Trophoblast cell (in vitro differentiated cells and primary cell): ENCODE measurements around the gene RAD51B.
A peak's percentile ranks its signal among the peaks of the same experiment; 100 is the strongest.

Source experiments
- DNase-seq, 2 donors: peaks; one replicate each; pipeline ENCODE4 v3.0.0-alpha.2; 2016
- H2AFZ ChIP-seq: 2 replicates; pipeline ENCODE4 v1.6.1; 2013; ENCODE audit warnings: low read length, moderate library complexity, mild to moderate bottlenecking; ENCODE audit not compliant: insufficient read depth, poor library complexity
- H2AK5ac ChIP-seq: 2 replicates; pipeline ENCODE4 v1.6.1; 2013; ENCODE audit warnings: mild to moderate bottlenecking, low read length
- H2BK120ac ChIP-seq: 2 replicates; pipeline ENCODE4 v1.6.1; 2013; ENCODE audit warnings: low read length, mild to moderate bottlenecking, moderate library complexity; ENCODE audit not compliant: insufficient read depth, poor library complexity
- H2BK12ac ChIP-seq: 2 replicates; pipeline ENCODE4 v1.6.1; 2013; ENCODE audit warnings: mild to moderate bottlenecking, low read length, moderate library complexity
- H2BK5ac ChIP-seq: 2 replicates; pipeline ENCODE4 v1.6.1; 2013; ENCODE audit warnings: low read length, low read depth, moderate library complexity, mild to moderate bottlenecking; ENCODE audit not compliant: poor library complexity
- H3K14ac ChIP-seq: 2 replicates; pipeline ENCODE4 v1.6.1; 2013; ENCODE audit warnings: mild to moderate bottlenecking, low read length
- H3K18ac ChIP-seq: 2 replicates; pipeline ENCODE4 v1.6.1; 2013; ENCODE audit warnings: mild to moderate bottlenecking, low read length
- H3K23ac ChIP-seq: 2 replicates; pipeline ENCODE4 v1.6.1; 2013; ENCODE audit warnings: low read length
- H3K27ac ChIP-seq: 2 replicates; pipeline ENCODE4 v1.5.1; 2013; ENCODE audit warnings: low read depth, mild to moderate bottlenecking, inconsistent platforms, low read length, moderate library complexity
- H3K27me3 ChIP-seq: 2 replicates; pipeline ENCODE4 v1.6.1; 2013; ENCODE audit warnings: inconsistent platforms, mild to moderate bottlenecking, low read length, moderate library complexity; ENCODE audit not compliant: insufficient read depth
- H3K36me3 ChIP-seq, 2 experiments: 1 replicate in 1 of 2; 2 replicates in 1 of 2; pipeline ENCODE4 v1.6.1; 2013; ENCODE audit warnings: low read length in 2 of 2, mild to moderate bottlenecking in 2 of 2, moderate library complexity in 1 of 2; ENCODE audit not compliant: insufficient read depth in 2 of 2, control insufficient read depth in 1 of 2
- H3K4ac ChIP-seq: 2 replicates; pipeline ENCODE4 v1.6.1; 2013; ENCODE audit warnings: low read depth, mild to moderate bottlenecking, low read length, moderate library complexity
- H3K4me1 ChIP-seq, 2 experiments: 1 replicate in 1 of 2; 2 replicates in 1 of 2; pipeline ENCODE4 v1.6.1; 2013; ENCODE audit warnings: low read length in 2 of 2, mild to moderate bottlenecking in 2 of 2, moderate library complexity in 1 of 2; ENCODE audit not compliant: insufficient read depth in 2 of 2, control insufficient read depth in 1 of 2
- H3K4me2 ChIP-seq: 2 replicates; pipeline ENCODE4 v1.6.1; 2013; ENCODE audit warnings: inconsistent platforms, mild to moderate bottlenecking, low read length, moderate library complexity
- H3K4me3 ChIP-seq: 2 replicates; pipeline ENCODE4 v1.5.1; 2013; ENCODE audit warnings: mild to moderate bottlenecking, low read depth, low read length, inconsistent platforms
- H3K79me1 ChIP-seq: one replicate; pipeline ENCODE4 v1.6.1; 2013; ENCODE audit warnings: low read length
- H3K79me2 ChIP-seq: 2 replicates; pipeline ENCODE4 v1.6.1; 2013; ENCODE audit warnings: low read length, mild to moderate bottlenecking; ENCODE audit not compliant: control insufficient read depth, insufficient read depth, poor library complexity
- H3K9ac ChIP-seq: 2 replicates; pipeline ENCODE4 v1.6.1; 2013; ENCODE audit warnings: mild to moderate bottlenecking, low read length
- H3K9me3 ChIP-seq: 2 replicates; pipeline ENCODE4 v1.6.1; 2013; ENCODE audit warnings: low read depth, mild to moderate bottlenecking, control low read depth, inconsistent platforms, low read length; ENCODE audit not compliant: insufficient read depth
- H4K12ac ChIP-seq: 2 replicates; pipeline ENCODE4 v1.6.1; 2013; ENCODE audit warnings: low read depth, mild to moderate bottlenecking, low read length, moderate library complexity
- H4K8ac ChIP-seq: 2 replicates; pipeline ENCODE4 v1.6.1; 2013; ENCODE audit warnings: low read depth, mild to moderate bottlenecking, low read length, moderate library complexity
- H4K91ac ChIP-seq: one replicate; pipeline ENCODE4 v1.6.1; 2013; ENCODE audit warnings: low read depth, mild to moderate bottlenecking, low read length, moderate library complexity
- WGBS: extraction: QIAGEN DNeasy Blood & Tissue Kit; methylation state at CpG from one replicate; pipeline ENCODE4 v1.1.7; 2013; ENCODE audit warnings: missing lambda C conversion rate; ENCODE audit not compliant: insufficient read length, insufficient coverage; ENCODE audit errors: extremely low coverage; 5-methylcytosine and 5-hydroxymethylcytosine counted together

The RAD51B gene

DNA sequence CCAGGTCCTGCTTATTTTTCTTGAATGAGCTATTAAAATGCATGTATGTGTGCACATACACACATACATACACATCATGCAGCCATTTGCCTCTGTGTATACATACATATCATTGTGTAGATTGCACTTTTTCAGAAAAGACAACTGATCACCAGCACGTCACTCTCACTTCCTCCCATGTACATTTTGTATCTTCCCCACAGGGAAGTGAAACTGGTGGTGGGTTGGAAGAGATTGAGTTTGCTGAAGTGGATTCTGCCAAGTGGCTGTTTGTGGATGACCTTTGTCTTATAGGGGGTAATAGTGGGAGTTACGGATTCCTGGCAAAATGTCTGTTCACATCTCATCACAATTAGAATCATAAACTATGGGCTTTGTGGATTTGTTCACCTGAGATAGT lies 448.6 kb downstream of the RAD51B start:
- WGBS: no CpG with 5 or more reads among the region's 2 CpGs
- Histone ChIP-seq H3K27ac (peak overlapping the region; percentile 12), H2BK120ac (no peak overlapping the region), H3K79me2 (no peaks in the 10 kb centered on the region), H3K4ac (no peak overlapping the region), H2AK5ac (no peak overlapping the region), H3K36me3 (peaks cover 0 to 3% of the 10 kb centered on the region in 2 experiments), H2AFZ (no peak overlapping the region), H2BK5ac (no peak overlapping the region), H3K18ac (no peak overlapping the region), H4K91ac (no peak overlapping the region), H3K4me1 (peaks cover 5% of the 10 kb centered on the region in 2 experiments), H3K4me3 (no peak overlapping the region), H3K27me3 (no peaks in the 10 kb centered on the region), H3K14ac (no peak overlapping the region), H3K4me2 (no peak overlapping the region), H3K9me3 (no peaks in the 10 kb centered on the region), H4K8ac (no peak overlapping the region), H3K79me1 (peaks cover 14% of the 10 kb centered on the region), H4K12ac (no peak overlapping the region), H2BK12ac (no peak overlapping the region), H3K9ac (no peak overlapping the region), H3K23ac (no peak overlapping the region)
- peak; percentile 12 to 35 for DNase-seq

DNA sequence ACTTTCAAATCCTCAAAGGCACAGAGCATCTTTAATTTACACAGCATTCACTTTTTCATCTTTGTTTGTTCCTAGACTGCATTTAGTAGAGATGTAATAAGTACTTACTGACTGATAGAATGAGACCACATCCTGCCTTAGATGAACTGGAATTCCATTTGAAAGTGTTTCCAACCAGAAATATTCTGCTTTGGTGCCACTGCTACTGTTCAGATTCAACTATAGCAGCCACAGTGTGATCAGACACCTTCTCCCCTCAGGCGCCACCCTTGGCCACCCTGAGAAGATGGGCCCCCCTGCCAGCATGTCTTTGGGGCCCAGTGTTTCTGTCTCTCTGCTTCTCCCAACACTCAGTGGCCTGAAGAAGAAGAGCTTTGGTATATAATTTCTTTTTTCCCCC lies 449.1 kb downstream of the RAD51B start:
- Histone ChIP-seq H3K18ac (peak overlapping the region; percentile 90), H4K91ac (peak overlapping the region; percentile 90), H4K8ac (peak overlapping the region; percentile 82), H2BK120ac (peak overlapping the region; percentile 96), H2BK5ac (peak overlapping the region; percentile 76), H2BK12ac (peak overlapping the region; percentile 91), H3K27ac (no peak overlapping the region), H3K27me3 (no peaks in the 10 kb centered on the region), H3K4ac (peak overlapping the region; percentile 83), H3K4me1 (peaks cover 5% of the 10 kb centered on the region in 2 experiments), H3K79me1 (peaks cover 16% of the 10 kb centered on the region), H3K79me2 (no peaks in the 10 kb centered on the region), H3K4me3 (no peak overlapping the region), H2AK5ac (peak overlapping the region; percentile 83), H4K12ac (no peak overlapping the region), H2AFZ (no peak overlapping the region), H3K9ac (no peak overlapping the region), H3K36me3 (peaks cover 0 to 3% of the 10 kb centered on the region in 2 experiments), H3K9me3 (no peaks in the 10 kb centered on the region), H3K14ac (peak overlapping the region; percentile 79), H3K23ac (no peak overlapping the region), H3K4me2 (no peak overlapping the region)
- no peak for DNase-seq
- no CpG with 5 or more reads among the region's 1 CpG for WGBS

DNA sequence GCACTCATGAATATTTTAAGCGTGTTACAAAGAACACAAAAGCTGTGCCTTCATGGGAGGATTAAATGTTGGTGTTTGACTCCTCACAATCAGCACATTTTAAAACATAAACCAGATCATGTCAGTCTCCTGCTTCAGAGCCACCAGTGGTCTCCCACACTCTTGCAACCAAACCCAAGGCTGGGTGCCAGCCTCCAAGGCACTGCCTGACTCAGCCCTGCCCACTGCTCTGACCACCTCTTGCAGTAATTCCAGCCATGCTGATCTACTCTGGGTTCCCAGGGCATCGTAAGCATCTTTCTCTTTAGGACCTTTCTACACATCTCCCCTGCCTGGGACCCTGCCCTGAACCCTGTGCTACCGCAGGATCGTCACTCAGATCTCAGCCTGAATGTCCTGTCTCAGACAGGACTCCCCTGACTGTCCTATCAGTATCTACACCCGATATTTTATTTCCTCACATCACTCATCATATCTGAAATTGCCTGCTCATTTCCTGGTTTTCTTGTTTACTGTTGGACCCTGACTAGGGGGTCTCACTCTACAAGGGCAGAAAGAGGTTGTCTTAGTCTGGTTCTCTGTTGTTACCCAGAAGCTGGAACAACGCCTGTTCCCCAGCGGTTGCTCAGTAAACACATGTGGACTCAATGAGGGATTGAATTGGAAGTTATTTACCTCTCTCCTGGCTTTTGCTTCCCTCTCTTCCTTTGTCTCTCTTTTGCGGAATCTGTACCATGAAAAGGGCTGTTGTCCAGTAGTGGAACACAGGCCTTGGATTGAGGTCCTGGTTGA lies 449.8 kb downstream of the RAD51B start:
- H2BK12ac ChIP-seq: peak overlapping the region; percentile 98
- peaks cover 5% of the 10 kb centered on the region in 2 experiments for H3K4me1 ChIP-seq

DNA sequence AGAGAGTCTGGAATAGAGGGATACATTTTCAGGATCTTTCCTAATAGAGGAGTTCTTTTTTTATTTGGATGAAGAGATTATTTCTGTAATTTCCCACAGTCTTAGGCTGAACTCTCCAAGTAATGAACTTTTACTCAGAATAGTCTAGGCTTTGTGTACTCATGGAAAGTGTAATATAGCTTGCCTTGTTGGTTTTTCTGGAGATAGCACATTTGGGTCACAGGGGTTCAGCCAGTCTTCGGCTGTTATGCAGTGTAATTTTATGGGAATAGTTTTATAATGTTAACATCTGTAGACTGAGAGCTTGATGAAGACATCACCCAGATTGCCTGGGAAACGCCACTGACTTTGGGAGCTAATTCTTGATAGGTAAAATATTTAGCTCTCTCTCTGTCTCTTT lies 450.8 kb downstream of the RAD51B start:
- no peaks in the 10 kb centered on the region for H3K9me3 ChIP-seq
- no peak overlapping the region for H2AFZ ChIP-seq
- H2BK5ac ChIP-seq: no peak overlapping the region
- no peaks in the 10 kb centered on the region for H3K27me3 ChIP-seq
- H3K4me1 ChIP-seq: peaks cover 5% of the 10 kb centered on the region in 2 experiments
- no peak overlapping the region for H4K8ac ChIP-seq
- H2AK5ac ChIP-seq: no peak overlapping the region
- no peak overlapping the region for H3K4me2 ChIP-seq
- no peak overlapping the region for H3K18ac ChIP-seq
- peaks cover 15% of the 10 kb centered on the region for H3K79me1 ChIP-seq
- peaks cover 0 to 3% of the 10 kb centered on the region in 2 experiments for H3K36me3 ChIP-seq
- H3K9ac ChIP-seq: no peak overlapping the region
- H4K12ac ChIP-seq: no peak overlapping the region
- H3K4me3 ChIP-seq: no peak overlapping the region
- H3K23ac ChIP-seq: no peak overlapping the region
- no peak for DNase-seq
- no peaks in the 10 kb centered on the region for H3K79me2 ChIP-seq
- no CpG with 5 or more reads among the region's 2 CpGs for WGBS
- H3K4ac ChIP-seq: no peak overlapping the region
- H4K91ac ChIP-seq: no peak overlapping the region
- H2BK12ac ChIP-seq: no peak overlapping the region
- no peak overlapping the region for H2BK120ac ChIP-seq
- no peak overlapping the region for H3K27ac ChIP-seq
- no peak overlapping the region for H3K14ac ChIP-seq

More for the DNA sequence above, 449.8 kb downstream of the RAD51B start:
- peak overlapping the region; percentile 70 for H4K12ac ChIP-seq
- H4K91ac ChIP-seq: peak overlapping the region; percentile 96
- H3K27ac ChIP-seq: no peak overlapping the region
- no CpG with 5 or more reads among the region's 8 CpGs for WGBS
- H3K18ac ChIP-seq: peak overlapping the region; percentile 75
- peaks cover 0 to 3% of the 10 kb centered on the region in 2 experiments for H3K36me3 ChIP-seq
- peak overlapping the region; percentile 21 for H3K4ac ChIP-seq
- peak overlapping the region; percentile 82 for H2BK5ac ChIP-seq
- no peak overlapping the region for H3K4me2 ChIP-seq
- peaks cover 16% of the 10 kb centered on the region for H3K79me1 ChIP-seq
- peak overlapping the region; percentile 95 for H2AK5ac ChIP-seq
- H3K14ac ChIP-seq: peak overlapping the region; percentile 97
- H2AFZ ChIP-seq: peak overlapping the region; percentile 59
- H3K9ac ChIP-seq: no peak overlapping the region
- H2BK120ac ChIP-seq: peak overlapping the region; percentile 96
- H3K4me3 ChIP-seq: no peak overlapping the region
- no peak overlapping the region for H3K23ac ChIP-seq
- H4K8ac ChIP-seq: peak overlapping the region; percentile 82
- DNase-seq: no peak
- H3K27me3 ChIP-seq: no peaks in the 10 kb centered on the region
- no peaks in the 10 kb centered on the region for H3K79me2 ChIP-seq
- H3K9me3 ChIP-seq: no peaks in the 10 kb centered on the region
